ENCODE results near the gene TNFRSF25.
"Not testable (repeated sequence)": the region's sequence is repeated elsewhere in the genome, so short reads cannot be mapped to it uniquely, and the experiment has no call there.

Gene TNFRSF25

DNA sequence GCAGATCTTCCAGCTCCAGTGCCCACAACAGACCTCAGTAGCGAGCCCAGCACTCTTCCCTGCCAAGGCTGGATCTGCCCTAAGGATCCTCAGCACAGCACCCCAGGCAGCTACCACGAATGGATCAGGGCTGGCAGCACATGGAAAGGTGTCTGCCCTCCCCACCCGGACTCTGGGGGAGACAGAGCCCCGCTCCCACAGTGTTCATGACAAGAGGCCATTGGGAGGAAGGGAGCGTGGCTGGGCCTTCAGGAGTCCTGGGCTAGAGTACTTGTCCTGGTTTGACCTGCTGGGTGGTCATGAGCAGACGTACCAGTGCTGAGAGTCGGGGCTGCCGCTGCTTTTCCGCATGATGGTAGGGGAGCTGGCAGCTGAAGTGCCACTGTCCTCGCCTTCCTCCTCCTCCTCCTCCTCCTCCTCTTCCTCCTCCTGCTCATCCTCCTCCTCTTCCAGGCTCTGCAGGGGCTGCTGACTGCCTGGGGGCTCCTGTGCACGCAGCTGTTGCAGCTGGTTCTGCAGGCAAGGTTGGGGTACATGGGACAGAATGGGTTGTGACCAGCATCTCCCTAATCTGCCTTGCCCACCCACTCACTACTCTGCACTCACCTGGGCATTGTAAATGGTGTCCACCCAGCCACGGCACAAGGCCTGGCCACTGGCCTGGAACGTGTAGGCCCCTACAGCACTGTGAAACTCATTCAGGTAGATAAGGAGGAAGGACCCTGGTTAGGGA is 2.9 kb upstream of the TNFRSF25 start:
- DNase-seq (ENCODE audit: low read depth) = no peak

DNA sequence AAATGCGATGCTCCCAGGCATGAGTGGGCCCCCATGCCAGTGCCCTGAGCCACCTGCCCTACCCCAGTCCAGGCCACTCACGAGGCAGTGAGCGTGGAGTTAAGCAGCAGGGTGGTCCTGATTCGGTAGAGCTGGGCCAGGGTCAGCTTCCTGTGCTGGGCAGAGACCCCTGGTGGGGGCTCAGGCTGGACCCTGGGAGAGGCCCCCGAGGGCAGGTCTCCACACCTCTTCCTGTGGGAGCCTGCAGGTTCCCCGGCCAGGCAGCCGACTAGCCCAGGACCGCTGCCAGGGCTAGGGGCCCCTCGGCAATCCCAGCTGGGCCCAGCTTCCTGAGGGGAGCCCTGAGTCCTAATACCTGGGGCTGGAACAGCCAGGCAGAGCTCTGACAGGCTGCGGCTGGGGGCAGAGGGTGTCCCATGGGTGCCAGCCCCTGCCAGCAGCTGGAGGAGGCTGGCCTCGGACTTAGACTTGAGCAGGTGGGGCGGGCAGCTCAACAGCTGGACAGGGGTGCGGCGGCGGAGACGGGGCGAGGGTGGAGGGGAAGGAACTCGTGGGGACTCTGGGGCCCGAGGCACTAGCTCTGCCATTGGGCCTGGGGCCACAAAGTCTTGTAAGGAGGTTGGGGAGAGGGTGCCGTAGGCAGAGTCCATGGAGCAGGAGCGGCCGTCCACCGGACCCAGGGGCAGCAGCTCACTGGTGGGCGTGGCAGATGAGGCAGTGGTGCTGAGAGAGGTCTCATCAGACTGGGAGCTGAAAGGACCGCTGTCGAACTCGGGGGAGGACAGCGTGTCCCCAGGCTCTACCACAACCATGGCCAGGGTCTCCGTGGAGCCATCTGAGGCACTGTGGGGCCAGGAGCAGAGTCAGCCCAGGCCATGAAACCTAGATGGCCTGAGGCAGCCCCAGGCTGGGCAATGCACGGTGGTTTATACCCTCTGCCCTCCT is 2.0 kb upstream of the TNFRSF25 start:
- no peak for DNase-seq (ENCODE audit: low read depth)

DNA sequence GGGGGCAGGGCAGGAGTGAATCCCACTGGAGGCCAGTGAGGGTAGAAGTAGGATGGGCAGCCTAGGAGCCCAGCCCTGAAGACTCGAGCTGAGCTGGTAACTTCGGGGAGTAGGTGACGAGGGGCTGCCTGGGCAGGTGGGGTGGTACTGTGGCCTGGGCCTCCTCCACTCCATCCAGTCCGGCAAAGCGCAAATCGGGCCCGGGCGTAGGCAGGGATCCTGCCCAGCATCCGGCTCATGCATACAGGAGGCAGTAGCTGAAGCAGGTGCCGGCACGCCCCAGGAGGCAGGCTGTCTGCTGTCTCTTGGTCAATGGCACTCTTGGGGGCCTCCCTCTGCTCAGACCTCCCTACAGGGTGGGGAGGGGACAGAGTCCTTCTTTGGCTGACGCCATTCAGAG is 1.3 kb upstream of the TNFRSF25 start:
- no peak for DNase-seq (ENCODE audit: low read depth)

DNA sequence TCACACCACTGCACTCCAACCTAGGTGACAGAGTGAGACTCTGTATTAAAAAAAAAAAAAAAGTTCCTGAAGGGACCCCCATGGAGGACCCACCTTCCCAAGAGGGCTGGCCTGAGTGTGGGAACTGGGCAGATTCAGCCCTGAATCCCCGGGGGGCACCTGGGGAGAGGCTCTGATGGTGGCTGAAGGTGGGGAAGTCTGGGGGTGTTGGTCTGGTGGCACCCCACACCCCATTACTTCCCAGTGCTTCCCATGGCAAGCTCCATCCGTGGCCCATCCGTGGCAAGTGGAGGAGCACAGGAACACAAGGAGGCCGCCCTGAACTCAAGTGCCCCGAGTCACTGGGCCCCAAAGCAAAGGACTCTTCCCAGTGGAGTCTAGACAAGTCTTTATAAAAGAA is 778 bp upstream of the TNFRSF25 start:
- DNase-seq (ENCODE audit: low read depth) = no peak

GRCh38 chr1:6465461-6466005 is 440 bp downstream of the TNFRSF25 start:
- DNase-seq (ENCODE audit: low read depth) = no peak

DNA sequence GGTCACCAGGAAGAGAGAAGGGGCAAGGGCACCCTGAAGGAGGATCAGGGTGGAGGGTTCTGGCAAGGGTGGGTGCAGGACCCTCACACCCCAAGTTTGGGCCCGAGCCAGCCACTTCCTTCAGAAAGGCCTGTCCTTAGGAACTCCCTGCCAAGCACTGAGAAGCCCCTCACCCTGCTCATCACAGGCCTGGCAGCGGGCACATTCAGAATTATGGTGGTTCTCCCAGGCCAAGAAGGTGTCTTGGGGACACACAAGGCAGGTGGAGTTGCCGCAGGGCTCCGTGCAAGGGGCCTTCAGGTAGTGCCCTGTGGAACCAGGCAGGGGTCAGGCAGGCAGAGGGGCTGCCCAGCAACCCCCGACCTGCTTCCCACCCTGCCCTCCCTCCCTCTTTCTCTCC is 1.1 kb downstream of the TNFRSF25 start:
- no peak for DNase-seq (ENCODE audit: low read depth)

DNA sequence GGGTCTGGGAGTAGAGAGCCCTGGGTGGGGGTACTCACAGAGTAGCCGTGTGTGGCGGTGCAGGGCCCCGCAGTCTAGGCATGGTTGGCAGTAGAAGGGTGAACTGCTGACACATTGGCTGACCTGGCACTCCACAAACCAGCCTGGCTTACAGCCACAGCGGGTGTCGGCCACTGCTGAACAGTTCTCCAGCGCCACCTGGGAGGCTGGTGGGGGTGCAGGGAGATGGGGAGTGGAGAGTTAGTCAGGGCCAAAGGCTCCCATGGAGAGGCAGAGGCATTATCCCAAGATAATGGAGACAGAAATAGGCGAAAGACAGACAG is 1.5 kb downstream of the TNFRSF25 start:
- no peak for DNase-seq (ENCODE audit: low read depth)

DNA sequence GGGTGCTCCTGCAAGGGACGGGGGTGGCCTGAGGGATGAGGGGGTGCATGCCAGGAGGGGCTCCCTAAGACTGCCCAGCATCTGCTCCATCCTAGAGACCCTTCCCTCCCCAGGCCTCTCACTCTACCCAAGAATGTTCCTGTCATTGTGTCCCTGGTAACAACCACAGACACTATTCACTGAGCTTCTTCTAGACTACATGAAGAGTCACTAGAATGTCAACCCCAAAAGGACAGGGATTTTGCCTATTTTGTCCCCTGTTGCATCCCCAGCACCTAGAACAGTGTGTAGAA is 2.9 kb downstream of the TNFRSF25 start:
- no peak for DNase-seq (ENCODE audit: low read depth)

- no peak for DNase-seq (ENCODE audit: low read depth)
Observed at GRCh38 chr1:6462412-6463119, 3.4 kb downstream of the TNFRSF25 start.

- no peak for DNase-seq (ENCODE audit: low read depth)
Observed at GRCh38 chr1:6461538-6462411, 4.2 kb downstream of the TNFRSF25 start.

DNA sequence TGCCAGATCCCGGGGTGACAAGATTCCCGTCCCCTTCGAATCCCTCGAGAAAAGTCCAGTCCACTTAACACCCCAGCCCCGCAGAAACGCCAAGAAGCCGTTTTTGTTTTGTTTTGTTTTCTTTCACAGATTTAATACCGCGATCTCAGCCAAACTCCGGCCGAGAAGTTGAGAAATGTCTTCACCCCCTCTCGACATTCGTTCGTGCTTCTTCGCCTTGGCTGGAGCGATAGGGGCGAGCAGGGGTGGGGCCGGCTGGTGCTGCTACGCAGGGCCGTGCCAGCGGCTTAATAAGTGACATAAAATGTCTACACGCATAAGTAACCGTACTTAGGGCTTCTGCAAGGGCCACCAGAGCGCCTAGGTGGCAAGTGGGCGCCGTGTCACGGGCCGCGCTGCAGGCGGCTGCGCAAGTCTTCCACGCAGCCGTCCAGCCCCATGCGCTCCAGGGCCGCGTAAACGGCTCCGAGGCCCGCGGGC is 4.9 kb downstream of the TNFRSF25 start:
- DNase-seq (ENCODE audit: low read depth) = no peak

- peak; percentile 74 for DNase-seq (ENCODE audit: low read depth)
Observed at GRCh38 chr1:6460301-6461050, 5.5 kb downstream of the TNFRSF25 start.

- DNase-seq (ENCODE audit: low read depth) = no peak
Observed at GRCh38 chr1:6459850-6460265, 6.1 kb downstream of the TNFRSF25 start.

DNA sequence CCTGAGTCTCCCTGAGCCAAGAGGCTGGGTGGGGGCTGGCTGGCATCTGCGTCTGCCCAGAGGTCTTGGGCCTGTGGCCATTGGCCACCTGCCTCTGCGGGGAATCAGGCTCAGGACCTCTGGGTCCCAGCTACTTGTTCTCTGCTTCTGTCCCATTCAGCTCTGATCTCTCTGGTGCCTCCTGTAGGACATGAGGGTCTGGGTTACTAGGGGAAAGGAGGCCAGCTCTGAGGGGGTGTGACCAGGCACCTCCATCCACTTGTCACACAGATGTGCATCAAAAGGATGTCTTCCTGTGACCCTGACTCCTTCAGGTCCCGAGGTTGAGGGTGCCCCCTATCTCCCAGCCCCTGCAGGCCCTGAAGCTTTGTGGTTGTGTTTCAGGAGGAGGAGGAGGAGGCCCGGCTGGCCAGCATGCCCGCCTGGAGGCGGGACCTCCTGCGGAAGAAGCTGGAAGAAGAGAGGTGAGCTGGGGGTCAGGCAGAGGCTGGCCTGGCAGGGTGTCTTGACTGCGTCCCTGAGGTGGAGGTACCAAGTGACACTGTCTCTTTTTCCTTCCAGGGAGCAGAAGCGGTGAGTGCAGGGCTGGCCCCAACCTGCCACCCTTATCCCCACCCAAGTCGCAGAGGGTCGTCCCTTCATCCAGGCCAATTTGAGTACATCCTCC is 9.0 kb downstream of the TNFRSF25 start:
- no peak for DNase-seq (ENCODE audit: low read depth)

GRCh38 chr1:6455752-6456520 is 10.0 kb downstream of the TNFRSF25 start:
- DNase-seq (ENCODE audit: low read depth) = not testable (repeated sequence)

DNA sequence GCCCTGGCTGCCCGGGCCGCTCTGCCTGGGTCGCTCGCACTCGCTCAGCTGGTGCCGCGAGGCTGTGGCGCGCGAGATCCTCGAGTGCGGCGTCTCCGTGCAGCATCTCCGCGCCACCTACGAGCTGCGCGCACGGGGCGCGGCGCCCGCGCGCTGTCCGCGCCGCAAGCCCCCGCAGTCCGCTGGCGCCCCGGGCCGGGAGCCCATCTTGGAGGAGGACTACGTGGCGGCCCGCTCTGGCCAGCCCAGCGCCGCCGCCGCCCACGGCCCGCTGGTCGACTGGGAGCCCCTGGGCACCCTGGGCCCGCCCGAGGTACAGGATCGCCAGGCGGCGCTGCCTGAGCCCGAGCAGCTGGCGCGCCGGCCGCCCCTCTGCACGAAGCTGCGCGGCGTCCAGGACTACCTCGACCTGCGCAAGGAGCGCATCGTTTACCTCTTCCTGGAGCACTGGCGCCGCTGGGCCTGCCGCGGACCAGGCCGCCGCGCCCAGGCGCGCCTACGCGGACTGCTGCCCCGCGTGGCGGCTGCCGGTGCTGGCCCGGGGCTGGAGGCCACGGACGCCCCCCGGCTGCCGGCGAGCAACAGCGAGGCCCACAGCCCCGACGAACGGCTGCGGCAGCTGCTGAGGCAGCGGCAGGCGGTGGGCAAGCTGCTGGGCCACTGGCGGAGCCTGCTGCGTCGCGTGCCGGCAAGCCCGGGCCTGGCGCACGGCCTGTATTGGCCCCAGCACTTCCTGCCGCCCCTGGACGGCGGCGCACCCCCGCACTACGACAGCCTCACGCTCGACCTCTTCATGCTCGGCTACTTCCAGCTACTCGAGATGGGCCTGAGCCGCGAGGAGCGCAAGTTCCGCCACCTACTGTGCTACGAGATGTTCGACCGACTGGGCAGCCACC is 10.9 kb downstream of the TNFRSF25 start:
- no peak for DNase-seq (ENCODE audit: low read depth)

- not testable (repeated sequence) for DNase-seq (ENCODE audit: low read depth)
Observed at GRCh38 chr1:6453895-6454855, 11.8 kb downstream of the TNFRSF25 start.
